Non-pigmented ciliary epithelial cell (primary cell): ENCODE measurements around the gene PLXNA2.

ENCODE experiments used
- DNase-seq: peaks from one replicate; pipeline ENCODE4 v3.0.0-alpha.2; 2010; ENCODE audit warnings: low read depth

The PLXNA2 gene

DNA sequence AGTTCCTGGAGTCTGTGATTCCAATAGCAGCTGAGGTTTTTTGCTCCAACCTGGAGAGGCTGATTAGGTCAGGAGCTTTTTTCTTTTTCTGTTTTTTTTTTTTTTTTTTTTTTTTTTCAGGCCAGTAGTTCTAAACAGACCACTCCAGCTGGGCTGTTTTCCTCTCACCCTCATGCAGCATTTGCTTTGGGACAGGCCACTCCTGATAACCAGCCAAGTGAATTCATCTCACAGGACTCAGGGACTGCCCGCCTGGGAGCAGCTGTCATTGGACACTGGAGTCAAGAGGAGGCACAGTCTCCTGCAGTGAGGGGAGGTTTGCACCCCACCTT is 22.9 kb downstream of the PLXNA2 start:
- no peak for DNase-seq

DNA sequence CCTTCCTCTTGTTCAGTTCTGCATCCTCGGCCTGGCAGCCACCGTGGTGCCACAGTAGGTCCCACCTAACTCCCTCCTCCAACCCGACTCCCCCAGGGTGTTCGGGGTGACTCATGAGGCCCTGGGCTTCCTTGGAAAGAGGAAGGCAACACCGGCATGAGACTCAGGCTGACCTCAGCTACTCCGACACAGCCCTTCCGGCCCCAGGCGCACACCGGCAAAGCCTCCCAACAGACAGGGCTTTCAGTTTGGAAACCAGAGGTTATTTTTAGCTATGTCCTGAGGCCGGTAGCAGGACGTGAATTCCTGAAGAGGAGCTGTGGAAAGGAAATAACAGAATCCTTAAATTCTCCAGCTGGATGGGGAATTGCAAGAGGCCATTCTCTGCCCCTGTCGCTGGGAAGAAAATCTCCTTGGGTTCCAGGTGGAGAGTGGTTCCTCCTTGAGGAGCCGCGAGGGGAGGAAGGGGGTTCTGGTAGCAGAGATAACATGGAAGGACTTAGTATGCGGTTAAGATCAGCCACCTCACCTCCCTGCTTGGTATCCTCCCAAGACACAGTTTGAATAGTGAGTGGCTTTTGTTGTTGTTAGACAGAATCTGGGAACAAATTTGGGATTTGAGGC is 24.4 kb downstream of the PLXNA2 start:
- no peak for DNase-seq

DNA sequence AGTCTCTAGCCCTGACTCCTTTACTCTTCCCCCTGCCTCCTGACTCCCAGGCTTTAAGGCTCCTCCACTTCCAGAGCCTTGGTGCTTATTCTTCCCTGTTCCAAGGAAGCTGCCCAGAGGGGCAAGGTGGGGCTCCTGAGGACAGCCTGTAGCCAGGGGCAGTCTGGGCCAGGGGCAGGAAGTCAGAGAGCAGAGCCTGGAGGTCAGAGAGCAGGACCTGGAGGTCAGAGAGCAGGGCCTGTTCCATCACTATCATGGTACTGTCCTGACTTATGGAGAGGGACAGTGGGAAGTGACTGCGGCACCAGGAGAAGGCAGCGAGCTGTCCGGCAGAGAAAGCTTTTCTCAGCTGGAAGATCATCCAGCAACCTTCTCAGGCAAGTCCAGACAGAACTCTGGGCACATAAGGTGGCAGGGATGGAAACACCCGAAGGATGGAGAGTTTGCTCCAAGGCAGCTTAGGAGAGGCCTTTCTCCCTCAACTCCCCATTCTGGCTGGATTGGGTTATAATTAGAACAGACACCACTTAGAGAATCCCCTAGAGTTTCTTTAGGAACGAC is 25.0 kb downstream of the PLXNA2 start:
- DNase-seq = no peak

DNA sequence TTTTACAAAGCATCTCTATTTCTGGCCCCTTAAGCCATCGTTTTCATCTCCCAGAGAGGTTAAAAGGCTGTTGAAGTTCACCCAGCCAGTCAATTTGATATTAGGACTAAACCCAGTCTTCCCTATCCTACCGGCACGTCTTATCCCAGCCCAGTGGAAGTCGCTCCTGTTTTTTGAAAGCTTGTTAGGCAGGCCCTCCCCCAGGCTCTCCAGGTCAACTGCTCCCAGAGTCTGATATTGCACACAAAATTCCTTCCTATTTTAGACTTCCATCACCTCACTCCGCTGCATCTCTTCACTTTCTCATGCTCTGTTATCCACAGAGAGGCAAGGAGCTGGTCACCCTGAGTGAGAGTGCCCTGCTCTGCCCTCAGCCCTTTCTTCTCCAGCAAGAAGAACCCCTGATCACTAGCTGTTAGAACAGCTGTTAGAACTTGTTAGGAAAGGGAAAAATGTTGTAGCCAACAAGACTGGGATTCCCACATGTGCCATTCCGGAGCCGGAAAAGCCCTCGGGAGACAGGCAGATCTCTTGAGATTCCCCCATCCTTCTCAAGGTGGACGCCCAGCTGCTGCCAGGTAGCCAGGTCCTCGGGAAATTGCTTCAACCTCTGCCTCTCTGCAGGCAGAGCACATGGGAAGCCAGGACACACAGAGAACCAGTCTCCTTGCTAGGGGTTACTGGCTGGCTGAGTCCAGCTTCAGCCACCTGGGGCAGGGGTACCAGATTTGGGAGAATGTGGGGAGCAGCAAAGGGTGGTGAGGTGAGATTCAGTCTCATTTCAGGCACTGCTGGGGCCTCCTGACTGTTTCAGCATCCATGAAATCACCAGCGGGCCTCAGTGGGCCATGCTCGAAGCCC is 25.7 kb downstream of the PLXNA2 start:
- no peak for DNase-seq

DNA sequence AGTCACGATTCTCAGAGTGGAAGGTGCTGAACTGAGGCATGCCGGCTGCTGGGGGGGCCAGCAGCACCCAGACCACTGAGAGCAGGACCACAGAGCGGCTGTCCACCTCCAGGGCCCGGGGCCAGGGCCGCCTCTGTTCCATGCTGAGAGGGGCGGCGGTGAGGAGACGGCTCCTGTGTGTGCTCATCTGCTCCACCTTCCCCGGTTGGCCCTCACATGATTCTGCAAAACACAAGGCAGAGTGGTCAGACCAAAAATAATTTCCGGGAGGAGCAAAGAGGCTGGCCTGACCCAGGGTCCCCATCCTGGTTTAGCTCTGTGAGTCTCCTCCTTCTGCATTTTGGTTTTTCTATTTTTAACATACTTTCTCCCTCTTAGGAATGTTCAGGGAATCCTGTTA is 26.4 kb downstream of the PLXNA2 start:
- DNase-seq = no peak

DNA sequence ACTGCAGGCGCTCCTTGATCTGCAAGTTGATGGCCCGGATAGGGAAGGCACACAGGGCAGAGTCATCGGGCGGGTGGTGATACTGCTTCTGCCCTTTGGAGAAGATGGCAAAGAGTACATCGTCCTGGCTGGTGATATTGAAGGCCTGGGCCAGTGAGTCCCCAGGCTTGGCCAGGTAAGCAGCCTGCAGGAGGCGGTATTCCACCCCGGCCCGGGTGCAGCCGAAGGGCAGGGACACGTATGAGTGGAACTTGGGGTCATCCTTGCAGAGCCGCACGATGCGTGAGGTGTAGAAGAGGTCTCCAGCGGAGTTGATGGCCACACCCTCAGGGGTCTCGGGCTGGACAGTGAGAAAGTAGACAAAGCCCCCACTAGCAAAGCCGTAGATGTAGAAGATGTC is 27.4 kb downstream of the PLXNA2 start:
- no peak for DNase-seq

DNA sequence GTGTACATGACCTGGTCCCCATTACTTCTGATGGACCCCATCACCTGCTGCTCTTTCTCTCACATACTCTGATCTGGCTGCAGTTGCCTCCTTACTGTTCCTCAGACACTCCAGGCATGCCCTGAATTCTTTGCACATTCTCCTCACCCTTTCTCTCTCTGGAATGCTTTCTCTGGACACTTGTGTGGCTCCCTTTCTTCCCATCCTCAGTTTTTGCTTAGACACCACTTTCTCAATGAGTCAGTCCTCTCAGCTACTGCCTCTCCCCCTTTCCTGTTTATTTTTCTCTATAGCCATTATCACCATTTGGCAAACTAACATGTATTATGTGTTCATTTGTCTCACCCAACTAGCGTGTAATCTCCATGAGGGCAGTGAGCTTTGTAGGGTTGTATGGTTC is 28.1 kb downstream of the PLXNA2 start:
- no peak for DNase-seq

DNA sequence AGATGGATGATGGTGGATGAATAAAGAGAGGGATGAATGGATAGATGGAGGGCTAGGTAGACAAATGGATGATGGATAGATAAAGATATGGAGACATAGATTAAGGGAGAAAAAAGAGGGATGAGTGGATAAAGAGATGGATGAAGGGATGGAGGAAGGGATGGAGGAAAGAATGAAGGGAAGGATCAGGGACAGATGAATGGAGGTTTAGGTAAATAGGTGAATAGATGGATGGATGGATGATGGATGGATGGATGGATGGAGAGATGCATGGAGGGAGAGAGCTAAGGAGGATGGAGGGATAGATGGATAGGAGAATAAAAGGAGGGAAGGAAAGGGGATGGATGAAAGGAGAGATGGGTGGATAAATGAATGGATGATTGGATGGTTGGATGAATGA is 28.8 kb downstream of the PLXNA2 start:
- no peak for DNase-seq

DNA sequence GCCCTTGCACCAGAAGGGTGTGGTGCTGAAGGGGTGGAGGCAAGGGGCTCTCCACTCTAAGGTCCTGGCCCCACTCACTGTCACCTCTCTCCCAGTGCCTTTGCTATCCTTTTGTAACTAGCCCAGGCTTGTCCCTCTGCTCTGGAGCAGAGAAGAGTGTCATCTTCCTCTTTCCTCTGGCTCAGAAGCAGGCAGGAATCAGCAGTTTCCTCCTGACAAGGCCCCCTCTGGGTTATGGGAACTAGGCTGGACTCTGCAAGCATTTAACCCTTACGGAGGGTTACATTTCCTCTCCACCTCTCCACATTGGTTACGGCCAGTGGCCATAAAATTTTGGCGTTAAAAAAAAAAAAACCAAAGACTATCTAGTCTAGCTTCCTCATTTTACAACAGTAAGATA is 30.4 kb downstream of the PLXNA2 start:
- DNase-seq = no peak

DNA sequence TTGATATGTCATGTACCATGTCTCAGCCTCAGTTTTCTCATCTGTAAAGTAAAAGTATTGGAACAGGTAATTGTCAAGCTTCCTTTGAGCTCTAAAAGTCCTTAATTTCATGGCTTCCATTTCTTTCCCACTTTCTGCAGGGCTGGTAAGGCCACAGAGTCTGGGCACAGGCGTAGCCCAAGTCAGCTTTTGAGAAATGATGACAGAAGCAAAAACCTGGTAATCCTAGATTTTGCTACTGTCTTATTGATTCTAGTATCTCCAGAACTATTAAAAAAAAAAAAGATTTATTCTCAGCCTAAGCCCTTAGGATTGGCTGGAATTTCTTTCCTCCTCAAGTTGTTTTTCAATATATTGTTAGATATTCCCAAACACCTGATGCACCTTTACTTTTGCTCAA is 31.3 kb downstream of the PLXNA2 start:
- DNase-seq = no peak

DNA sequence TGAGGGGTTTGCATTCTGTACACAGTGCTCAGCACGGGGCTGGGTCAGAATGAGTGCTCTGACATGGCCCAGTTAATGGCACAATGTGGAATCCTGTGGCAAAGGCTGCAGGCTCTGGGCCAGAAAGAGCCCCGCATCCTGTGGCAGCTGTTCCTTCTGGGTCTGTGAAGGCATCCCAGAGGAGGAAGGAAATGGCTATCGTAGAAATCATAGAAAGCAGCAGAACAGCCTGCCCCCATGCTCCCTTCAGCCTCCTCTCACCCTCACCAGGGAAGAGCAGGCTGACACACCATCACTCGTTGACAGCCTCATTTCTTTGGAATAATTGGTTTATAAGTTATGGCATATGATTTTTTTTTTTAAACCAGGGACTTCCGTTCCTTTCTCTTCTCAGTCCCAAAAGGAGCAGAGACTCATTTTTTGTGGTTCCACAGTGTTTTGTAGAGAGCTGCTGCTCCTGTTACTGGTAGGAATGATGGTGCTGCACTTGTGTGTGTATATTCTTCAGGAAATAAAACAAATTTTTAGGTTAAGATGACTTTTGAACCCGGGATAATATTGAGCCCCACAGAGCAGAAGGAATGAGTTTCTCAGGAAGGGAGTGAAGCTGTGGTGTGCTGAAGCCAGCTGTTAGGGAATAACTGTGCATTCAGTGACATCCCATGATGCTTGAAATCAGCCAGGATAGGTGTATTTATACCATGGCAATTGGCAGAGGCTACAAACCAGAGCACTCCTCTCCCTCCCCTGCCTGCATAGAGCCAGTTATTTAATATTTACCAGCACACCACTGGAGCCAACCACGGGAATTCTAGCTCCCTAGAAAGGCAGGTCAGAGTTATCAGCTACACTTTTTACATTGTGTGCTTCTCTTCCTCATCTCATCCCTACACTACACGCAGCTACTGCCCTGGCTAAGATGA is 32.0 kb downstream of the PLXNA2 start:
- no peak for DNase-seq

DNA sequence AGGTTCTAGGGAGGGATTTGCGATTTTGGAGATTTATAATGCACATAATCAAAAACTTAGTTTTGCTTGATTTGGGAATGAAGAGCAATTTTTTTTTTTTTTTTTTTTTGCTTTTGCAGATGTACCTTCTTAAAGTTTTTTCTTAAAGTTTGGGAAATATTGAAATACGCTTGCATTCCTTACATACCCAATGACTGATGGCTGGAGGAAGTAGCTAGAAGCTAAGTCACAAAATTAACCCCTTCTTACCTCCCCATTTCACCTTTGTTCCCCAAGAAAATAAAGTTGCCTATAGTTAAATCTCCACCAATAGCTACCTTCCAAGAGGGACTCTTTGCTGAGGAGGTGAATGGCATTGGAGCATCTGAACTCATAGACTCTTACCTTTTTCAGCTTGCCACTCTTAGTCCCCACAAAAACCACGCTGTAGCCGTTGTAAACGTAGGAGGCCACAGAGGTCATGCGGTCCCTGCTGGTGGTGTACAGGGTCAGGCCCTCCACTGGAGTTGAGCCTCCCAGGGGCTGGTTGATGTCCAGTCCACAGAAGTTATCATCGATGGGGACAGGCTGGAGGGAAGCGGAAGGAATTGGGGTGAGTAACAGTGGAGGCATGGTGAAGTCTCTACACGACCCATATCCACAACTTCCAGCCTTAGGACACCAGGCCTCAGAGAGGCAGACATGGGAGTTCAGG is 34.1 kb downstream of the PLXNA2 start:
- DNase-seq = no peak

DNA sequence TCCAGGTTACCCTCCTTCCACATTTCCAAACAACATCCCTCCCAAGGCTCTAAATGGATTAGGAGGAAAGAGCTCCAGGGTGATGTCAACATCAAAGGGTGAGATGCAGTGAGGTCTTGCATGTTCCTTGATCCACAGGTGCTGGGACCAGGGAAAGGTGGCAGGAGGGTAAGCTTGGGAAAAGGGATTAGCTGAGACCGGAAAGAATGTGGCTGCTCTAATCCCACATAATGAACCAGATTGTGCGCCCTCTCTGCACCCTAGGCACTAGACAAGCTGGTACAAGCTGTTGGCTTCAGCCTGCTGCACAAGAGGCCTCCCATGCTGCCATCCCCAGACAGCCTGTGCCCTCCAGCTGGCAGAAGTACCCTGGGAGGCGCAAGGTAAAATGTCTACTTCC is 34.9 kb downstream of the PLXNA2 start:
- no peak for DNase-seq

DNA sequence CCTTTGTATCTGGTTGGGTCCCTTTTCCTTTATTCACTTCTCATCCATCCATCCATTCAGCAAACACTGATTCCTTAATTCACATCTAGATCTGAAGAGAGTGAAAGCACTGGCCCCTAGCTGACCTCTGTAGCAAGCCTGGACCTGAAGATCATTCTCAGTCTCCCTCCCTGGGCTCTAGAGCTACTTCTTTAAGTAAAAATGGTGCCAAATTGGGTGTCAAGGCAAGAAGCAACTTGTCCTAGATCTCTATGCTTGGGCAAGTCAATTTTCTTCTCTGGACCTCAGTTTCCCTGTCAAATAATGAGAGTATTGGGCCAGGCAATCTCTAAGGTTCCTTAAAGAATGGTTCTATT is 36.1 kb downstream of the PLXNA2 start:
- no peak for DNase-seq

DNA sequence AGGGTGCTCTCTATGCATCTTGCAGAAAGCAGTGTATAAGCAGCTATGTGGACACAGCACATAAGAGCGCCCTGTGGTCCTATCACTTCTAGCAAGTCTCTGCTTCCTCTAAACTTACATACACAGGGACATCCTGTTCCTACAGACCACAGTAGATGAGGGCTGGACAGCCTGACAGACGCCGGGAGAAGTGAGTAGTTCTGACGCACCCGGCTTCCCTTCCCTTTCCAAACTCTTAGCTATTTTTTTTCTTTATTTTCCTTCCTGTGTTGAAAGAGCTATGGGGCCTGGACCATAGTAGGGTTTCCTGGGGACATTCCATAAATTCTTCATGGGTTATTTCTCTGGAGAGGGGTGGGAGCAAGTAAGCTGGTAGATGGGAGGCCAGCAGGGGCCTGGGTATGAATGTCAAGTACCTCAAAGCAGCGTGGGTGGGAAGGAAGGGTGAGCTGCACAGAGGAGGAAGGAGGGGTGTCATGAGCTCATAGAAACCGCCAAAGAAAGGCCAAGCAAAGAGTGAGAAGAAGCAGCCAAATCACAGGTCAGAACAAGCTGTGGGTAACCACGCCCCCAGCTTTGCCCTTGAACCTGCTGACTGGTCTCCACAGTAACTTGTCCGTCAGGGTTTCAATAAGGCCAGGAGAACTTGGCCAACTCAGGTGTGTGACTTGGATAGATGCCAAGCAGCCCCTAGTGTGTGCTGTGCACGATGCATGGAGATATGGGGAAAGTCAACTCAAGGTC is 36.6 kb downstream of the PLXNA2 start:
- DNase-seq = peak; percentile 99

DNA sequence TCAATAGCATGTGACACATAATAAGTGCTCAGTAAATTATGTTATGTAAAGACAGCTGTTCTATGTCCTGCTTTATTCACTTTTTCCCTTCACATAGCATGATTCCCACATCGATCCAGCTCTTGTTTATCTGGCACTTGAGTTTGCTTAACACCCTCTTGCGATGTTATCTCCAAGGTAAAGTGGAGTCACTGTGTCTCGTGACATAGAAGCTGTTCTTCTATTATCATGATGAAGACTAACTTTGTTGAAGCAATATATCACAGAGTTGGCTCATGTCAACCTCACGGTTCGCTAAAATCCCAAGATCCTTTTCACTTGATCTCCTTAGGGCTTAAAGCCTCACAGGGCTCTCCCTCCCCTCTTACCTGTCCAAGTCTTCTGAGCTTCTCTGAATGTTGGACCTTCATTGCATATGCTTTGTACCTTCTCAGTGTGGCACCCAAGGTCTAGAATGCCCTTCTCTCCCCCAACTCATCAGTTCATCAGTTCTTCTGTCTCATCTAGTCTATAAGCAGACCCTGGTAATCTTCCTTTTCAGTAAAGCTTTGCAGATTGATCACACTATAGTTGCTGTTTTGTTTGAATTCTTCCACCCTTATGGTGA is 38.0 kb downstream of the PLXNA2 start:
- no peak for DNase-seq

DNA sequence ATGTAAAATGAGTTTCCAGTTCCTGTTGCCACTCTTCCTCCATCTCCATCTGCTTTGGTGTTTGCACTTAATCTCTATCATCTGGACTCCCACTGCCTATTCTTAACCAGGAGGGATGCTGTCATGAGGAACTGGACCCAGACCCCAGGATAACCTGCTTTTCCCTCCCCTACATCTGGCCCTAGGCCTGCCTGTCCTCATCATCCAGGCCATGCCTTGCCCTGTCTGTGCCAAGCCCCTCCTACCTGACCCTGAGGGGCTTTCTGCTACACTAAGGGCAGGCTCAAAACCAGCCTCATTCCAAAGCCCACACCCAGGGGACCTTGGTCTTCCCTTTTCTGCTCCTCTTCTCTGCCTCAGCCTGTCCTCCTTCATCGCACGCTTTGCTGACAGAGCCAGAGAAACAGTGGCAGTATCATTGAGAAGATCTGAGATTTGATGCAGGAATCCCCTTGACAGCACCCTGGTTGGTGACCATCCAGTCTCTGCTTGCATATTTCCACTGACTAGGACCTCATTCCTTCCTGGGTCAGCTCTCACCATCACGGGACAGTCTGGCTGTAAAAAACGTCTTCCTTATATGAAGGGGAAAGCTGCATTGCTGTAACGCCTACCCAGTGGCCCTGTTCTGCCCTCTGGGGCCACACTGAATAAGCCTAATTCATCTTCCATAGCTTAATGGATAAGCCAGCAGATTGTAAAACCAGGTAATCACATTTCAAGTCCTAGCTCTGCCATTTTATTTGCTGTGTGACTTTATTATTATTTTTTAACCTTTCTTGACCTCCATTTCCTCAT is 38.8 kb downstream of the PLXNA2 start:
- DNase-seq = no peak

DNA sequence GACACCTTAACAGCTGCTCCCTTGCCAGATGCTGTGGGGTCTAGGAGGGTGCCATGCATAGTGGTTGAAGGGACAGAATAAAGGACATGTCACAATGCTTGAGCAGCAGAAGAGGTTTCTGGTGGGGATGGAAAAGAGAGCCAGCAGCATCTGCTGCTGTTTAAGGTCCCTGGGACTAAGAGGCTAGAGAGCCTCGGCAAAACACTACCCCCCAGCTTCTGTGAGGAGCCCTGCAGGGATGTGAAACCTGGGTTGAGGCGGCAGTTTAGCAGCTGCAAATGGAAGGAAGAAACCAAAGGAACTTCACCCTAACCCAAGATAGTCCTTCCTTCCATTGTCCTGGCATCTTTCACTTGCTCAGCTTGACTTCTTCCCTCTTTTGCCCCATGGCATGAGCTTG is 39.4 kb downstream of the PLXNA2 start:
- DNase-seq = no peak

DNA sequence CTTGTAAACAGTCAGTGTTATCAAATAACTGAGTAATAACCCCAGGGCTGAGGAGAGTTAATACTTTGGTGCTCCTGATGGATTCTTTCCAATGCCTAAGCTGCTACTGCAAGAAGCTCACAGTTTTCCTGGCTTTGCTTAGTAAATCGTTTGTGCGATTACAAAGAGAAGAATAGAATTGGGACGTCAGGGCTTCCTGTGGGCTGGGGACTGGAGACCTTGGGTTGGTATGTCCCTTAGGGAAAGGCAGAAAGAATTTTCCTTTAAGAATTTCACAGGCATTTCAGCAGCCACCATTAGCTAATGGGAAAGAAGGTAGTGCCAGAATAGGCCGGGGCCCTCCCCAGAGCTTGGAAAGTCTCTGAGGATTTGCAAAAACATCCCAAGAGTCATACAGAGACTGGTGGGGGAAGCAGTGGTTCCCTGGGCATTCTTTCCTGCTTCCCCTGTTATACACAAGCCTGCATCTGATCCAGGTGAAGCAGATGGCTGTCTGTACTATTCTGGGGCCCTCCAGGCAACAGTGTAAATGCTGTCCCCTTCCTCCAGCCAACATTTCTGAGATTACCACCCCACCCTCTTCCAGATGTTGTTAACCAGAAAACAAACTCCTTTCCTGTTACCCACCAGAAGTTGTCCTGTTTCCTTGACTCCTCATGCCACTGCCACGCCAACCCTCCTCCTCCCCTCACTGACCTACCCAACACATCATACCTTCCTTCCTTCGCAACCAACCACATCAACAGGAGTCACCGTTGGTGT is 40.2 kb downstream of the PLXNA2 start:
- DNase-seq = no peak
